HG03442 (cell line): Measurements from ENCODE around the gene OXSR1.

Source experiments
- ATAC-seq: cut with Tn5 transposase; IDR thresholded peaks from one replicate; pipeline ENCODE4 v1.9.1; 2021; ENCODE audit warnings: mild to moderate bottlenecking, moderate library complexity; ENCODE audit not compliant: unreplicated experiment

The OXSR1 gene

GRCh38 chr3:38297537-38297936, 132.2 kb downstream of the OXSR1 start:
- ATAC-seq: no peak

- peak; percentile 50 for ATAC-seq
Measured at GRCh38 chr3:38297947-38298711, 132.8 kb downstream of the OXSR1 start.
